K562 (cell line): ENCODE measurements around the gene TMEM120B. TPM values are rescaled to one million over a fixed set of nuclear protein-coding genes. Genes with fewer than 3 reads are reported as not detected.

Experiments
- CCNT2 ChIP-seq: IDR thresholded peaks from 2 replicates; pipeline ENCODE4 v1.6.1; 2011; ENCODE audit warnings: borderline replicate concordance, low read depth, mild to moderate bottlenecking, moderate library complexity, mixed read lengths, low read length; ENCODE audit not compliant: insufficient read length; ENCODE audit errors: extremely low read depth
- HNRNPK ChIP-seq: fragments of 200-400 bp; formaldehyde crosslinking; IDR thresholded peaks from one replicate; pipeline ENCODE4 v1.6.1; 2018; ENCODE audit warnings: mild to moderate bottlenecking, low read depth, low read length; ENCODE audit not compliant: poor library complexity, severe bottlenecking
- JUN ChIP-seq, 2 experiments: sonication (generic) in 1 of 2; formaldehyde crosslinking in 1 of 2; IDR thresholded peaks; 2 replicates each; pipeline versions ENCODE4 v1.6.1 to v1.8.0; 2012 to 2022; ENCODE audit warnings: borderline replicate concordance in 2 of 2, mild to moderate bottlenecking in 2 of 2, improper control_type of control experiment in 1 of 2, low read depth in 1 of 2, low read length in 1 of 2, missing genetic modification reagents in 1 of 2
- LARP7 ChIP-seq: fragments of 450-650 bp; IDR thresholded peaks from 2 replicates; pipeline ENCODE4 v1.6.1; 2016
- MIER1 ChIP-seq: fragments of 450-650 bp; IDR thresholded peaks from 2 replicates; pipeline ENCODE4 v1.6.1; 2016; ENCODE audit warnings: antibody characterized with exemption, mild to moderate bottlenecking, low read depth
- ZNF347 ChIP-seq: fragments of 450-650 bp; formaldehyde crosslinking; IDR thresholded peaks from 2 replicates; pipeline ENCODE4 v1.4.0; 2020; ENCODE audit warnings: low read depth, mild to moderate bottlenecking, moderate library complexity
- polyA plus RNA-seq, 8 experiments: library from polyadenylated mRNA; depleted of rRNA in 4 of 8; stranded (reverse) in 5 of 8; unstranded in 3 of 8; fragments of >200 nt; fragmentation: Nextera tagmentation in 2 of 8; fragmentation: Illumina TruSeq in 1 of 8; extraction: Ambion mirVana in 2 of 8; extraction: Trizol in 1 of 8; gene quantifications; 2 replicates each; pipeline versions ENCODE4 v1.2.1 to v1.2.3, GENCODE V29; 2011 to 2014; ENCODE audit warnings: inconsistent platforms in 1 of 8, missing spikeins in 1 of 8
- total RNA-seq, 7 experiments: library from RNA; depleted of rRNA in 6 of 7; stranded (reverse); fragments of >200 nt in 6 of 7; fragmentation: Illumina TruSeq in 2 of 7; extraction: Trizol in 2 of 7; gene quantifications; 2 replicates each; pipeline versions ENCODE4 v1.2.1 to v1.2.3, GENCODE V29; 2011 to 2021; ENCODE audit warnings: low replicate concordance in 1 of 7
- TF ChIP-seq, protein P1 (sequence below): fragments of 450-650 bp; IDR thresholded peaks from 2 replicates; pipeline ENCODE4 v1.6.1; 2016; ENCODE audit warnings: low read depth
- TF ChIP-seq, protein P2 (sequence below), 2 experiments: fragments of 450-650 bp in 1 of 2; sonication (generic) in 1 of 2; formaldehyde crosslinking; conservative IDR thresholded peaks; 2 replicates each; pipeline versions ENCODE4 v1.4.0 to v1.8.1; 2020 to 2022; ENCODE audit warnings: mild to moderate bottlenecking in 1 of 2, missing genetic modification reagents in 1 of 2
- TF ChIP-seq, protein P3 (sequence below), 2 experiments: fragments of 450-650 bp; formaldehyde crosslinking in 1 of 2; IDR thresholded peaks; 2 replicates each; pipeline versions ENCODE4 v1.4.0 to v1.6.1; 2014 to 2020; ENCODE audit warnings: mild to moderate bottlenecking in 2 of 2, borderline replicate concordance in 1 of 2, low read depth in 1 of 2

TMEM120B gene
- total and polyA plus RNA-seq, 9 of the 15 experiments (the other 6 are each of a cell fraction or from before 2014, with no cell fraction given): 1.7 to 18.6 (median 7.4) TPM

DNA sequence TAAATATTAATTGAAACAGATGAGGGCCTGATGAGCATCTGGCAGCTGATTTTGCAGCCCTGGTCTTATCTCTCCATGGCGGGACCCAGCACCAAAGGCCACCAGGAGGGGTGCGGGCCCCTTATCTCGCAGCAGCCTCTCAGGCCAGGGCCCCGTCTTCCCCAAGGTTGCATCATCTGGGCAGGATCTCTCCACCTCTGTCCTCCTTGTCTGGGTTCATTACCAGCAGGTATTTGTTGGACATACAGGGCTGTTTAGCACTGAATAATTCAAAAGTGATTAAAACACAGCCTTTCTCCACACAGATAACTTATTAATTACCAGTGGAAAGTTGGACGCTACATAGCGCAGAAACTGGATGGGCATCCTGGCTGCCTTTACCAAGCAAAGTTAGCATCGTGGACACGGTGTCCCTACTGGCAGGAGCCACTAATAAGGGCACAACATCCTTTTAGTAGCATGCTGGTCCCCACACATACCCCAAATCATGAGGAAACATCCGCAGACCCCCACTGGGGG lies 25.8 kb downstream of the TMEM120B start (continued):
- TF ChIP-seq, protein P1, sequence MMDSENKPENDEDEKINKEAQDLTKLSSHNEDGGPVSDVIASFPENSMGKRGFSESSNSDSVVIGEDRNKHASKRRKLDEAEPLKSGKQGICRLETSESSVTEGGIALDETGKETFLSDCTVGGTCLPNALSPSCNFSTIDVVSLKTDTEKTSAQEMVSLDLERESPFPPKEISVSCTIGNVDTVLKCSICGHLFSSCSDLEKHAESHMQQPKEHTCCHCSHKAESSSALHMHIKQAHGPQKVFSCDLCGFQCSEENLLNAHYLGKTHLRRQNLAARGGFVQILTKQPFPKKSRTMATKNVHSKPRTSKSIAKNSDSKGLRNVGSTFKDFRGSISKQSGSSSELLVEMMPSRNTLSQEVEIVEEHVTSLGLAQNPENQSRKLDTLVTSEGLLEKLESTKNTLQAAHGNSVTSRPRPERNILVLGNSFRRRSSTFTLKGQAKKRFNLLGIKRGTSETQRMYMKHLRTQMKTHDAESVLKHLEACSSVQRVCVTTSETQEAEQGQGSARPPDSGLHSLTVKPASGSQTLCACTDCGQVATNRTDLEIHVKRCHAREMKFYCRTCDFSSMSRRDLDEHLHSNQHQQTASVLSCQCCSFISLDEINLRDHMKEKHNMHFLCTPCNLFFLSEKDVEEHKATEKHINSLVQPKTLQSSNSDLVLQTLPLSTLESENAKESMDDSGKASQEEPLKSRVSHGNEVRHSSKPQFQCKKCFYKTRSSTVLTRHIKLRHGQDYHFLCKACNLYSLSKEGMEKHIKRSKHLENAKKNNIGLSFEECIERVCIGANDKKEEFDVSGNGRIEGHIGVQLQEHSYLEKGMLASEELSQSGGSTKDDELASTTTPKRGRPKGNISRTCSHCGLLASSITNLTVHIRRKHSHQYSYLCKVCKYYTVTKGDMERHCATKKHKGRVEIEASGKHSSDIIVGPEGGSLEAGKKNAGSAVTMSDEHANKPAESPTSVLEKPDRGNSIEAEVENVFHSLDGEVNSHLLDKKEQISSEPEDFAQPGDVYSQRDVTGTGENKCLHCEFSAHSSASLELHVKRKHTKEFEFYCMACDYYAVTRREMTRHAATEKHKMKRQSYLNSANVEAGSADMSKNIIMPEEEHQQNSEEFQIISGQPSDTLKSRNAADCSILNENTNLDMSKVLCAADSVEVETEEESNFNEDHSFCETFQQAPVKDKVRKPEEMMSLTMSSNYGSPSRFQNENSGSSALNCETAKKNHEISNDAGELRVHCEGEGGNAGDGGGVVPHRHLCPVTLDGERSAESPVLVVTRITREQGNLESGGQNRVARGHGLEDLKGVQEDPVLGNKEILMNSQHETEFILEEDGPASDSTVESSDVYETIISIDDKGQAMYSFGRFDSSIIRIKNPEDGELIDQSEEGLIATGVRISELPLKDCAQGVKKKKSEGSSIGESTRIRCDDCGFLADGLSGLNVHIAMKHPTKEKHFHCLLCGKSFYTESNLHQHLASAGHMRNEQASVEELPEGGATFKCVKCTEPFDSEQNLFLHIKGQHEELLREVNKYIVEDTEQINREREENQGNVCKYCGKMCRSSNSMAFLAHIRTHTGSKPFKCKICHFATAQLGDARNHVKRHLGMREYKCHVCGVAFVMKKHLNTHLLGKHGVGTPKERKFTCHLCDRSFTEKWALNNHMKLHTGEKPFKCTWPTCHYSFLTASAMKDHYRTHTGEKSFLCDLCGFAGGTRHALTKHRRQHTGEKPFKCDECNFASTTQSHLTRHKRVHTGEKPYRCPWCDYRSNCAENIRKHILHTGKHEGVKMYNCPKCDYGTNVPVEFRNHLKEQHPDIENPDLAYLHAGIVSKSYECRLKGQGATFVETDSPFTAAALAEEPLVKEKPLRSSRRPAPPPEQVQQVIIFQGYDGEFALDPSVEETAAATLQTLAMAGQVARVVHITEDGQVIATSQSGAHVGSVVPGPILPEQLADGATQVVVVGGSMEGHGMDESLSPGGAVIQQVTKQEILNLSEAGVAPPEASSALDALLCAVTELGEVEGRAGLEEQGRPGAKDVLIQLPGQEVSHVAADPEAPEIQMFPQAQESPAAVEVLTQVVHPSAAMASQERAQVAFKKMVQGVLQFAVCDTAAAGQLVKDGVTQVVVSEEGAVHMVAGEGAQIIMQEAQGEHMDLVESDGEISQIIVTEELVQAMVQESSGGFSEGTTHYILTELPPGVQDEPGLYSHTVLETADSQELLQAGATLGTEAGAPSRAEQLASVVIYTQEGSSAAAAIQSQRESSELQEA: no peak
- TF ChIP-seq ZNF347 (CRISPR knock-in tag) (no peak), MIER1 (no peak), HNRNPK (no peak), JUN (IDR thresholded peaks at IDR 0.05; ENCODE audit: borderline replicate concordance, low read depth, low read length) (peak; percentile 54; the same call in 1 of the 2 replicates), JUN (CRISPR knock-in tag; IDR thresholded peaks at IDR 0.05; ENCODE audit: borderline replicate concordance) (no peak), LARP7 (no peak), CCNT2 (peak; percentile 94)
- TF ChIP-seq, protein P2, sequence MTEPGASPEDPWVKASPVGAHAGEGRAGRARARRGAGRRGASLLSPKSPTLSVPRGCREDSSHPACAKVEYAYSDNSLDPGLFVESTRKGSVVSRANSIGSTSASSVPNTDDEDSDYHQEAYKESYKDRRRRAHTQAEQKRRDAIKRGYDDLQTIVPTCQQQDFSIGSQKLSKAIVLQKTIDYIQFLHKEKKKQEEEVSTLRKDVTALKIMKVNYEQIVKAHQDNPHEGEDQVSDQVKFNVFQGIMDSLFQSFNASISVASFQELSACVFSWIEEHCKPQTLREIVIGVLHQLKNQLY (CRISPR knock-in tag; conservative IDR thresholded peaks at IDR 0.05): no peak
- TF ChIP-seq, protein P3, sequence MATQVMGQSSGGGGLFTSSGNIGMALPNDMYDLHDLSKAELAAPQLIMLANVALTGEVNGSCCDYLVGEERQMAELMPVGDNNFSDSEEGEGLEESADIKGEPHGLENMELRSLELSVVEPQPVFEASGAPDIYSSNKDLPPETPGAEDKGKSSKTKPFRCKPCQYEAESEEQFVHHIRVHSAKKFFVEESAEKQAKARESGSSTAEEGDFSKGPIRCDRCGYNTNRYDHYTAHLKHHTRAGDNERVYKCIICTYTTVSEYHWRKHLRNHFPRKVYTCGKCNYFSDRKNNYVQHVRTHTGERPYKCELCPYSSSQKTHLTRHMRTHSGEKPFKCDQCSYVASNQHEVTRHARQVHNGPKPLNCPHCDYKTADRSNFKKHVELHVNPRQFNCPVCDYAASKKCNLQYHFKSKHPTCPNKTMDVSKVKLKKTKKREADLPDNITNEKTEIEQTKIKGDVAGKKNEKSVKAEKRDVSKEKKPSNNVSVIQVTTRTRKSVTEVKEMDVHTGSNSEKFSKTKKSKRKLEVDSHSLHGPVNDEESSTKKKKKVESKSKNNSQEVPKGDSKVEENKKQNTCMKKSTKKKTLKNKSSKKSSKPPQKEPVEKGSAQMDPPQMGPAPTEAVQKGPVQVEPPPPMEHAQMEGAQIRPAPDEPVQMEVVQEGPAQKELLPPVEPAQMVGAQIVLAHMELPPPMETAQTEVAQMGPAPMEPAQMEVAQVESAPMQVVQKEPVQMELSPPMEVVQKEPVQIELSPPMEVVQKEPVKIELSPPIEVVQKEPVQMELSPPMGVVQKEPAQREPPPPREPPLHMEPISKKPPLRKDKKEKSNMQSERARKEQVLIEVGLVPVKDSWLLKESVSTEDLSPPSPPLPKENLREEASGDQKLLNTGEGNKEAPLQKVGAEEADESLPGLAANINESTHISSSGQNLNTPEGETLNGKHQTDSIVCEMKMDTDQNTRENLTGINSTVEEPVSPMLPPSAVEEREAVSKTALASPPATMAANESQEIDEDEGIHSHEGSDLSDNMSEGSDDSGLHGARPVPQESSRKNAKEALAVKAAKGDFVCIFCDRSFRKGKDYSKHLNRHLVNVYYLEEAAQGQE (IDR thresholded peaks at IDR 0.05; ENCODE audit: borderline replicate concordance): peak; percentile 31; the same call in 1 of the 2 replicates
- TF ChIP-seq, protein P3 (CRISPR knock-in tag; IDR thresholded peaks at IDR 0.05; ENCODE audit: low read depth): no peak
